Globus pallidus (tissue), 1 donor: Measurements from ENCODE around the gene CARD9.
"Not testable (repeated sequence)": the region's sequence is repeated elsewhere in the genome, so short reads cannot be mapped to it uniquely, and the experiment has no call there.

Experiments
- DNase-seq: peaks from one replicate; pipeline ENCODE4 v3.0.0-alpha.2; 2015; ENCODE audit warnings: low spot score

The CARD9 gene

GRCh38 chr9:136373300-136374182 lies at the start of gene CARD9:
Gene CARD9 (minus strand): TSS chr9:136373669. CDS start chr9:136372078, 1,591 bp downstream.
- peak; percentile 49 for DNase-seq

- no peak for DNase-seq
Measured at GRCh38 chr9:136422876-136423275, 49.4 kb upstream of the CARD9 start.

- no peak for DNase-seq
Measured at GRCh38 chr9:136421791-136422190, 48.3 kb upstream of the CARD9 start.

GRCh38 chr9:136419092-136419420 lies 45.6 kb upstream of the CARD9 start:
- no peak for DNase-seq

- no peak for DNase-seq
Measured at GRCh38 chr9:136418182-136419091, 45.0 kb upstream of the CARD9 start.

GRCh38 chr9:136416914-136417313 lies 43.4 kb upstream of the CARD9 start:
- DNase-seq, result no peak

GRCh38 chr9:136416427-136416826 lies 43.0 kb upstream of the CARD9 start:
- DNase-seq, result no peak

GRCh38 chr9:136412962-136413361 lies 39.5 kb upstream of the CARD9 start:
- DNase-seq, result no peak

GRCh38 chr9:136411378-136411777 lies 37.9 kb upstream of the CARD9 start:
- DNase-seq, result no peak

GRCh38 chr9:136410500-136411287 lies 37.2 kb upstream of the CARD9 start, which contains the start of the genes ENTR1 and PMPCA:
Gene ENTR1 (minus strand): TSS chr9:136410614. CDS start chr9:136410397, 217 bp downstream.
Gene PMPCA (plus strand): TSS chr9:136410658. CDS start chr9:136410669, 11 bp downstream.
- DNase-seq, result peak; percentile 86

- DNase-seq, result peak; percentile 11
Measured at GRCh38 chr9:136409557-136410455, 36.3 kb upstream of the CARD9 start.

GRCh38 chr9:136407911-136408310 lies 34.4 kb upstream of the CARD9 start:
- DNase-seq, result no peak

- DNase-seq, result not testable (repeated sequence)
Measured at GRCh38 chr9:136407061-136407460, 33.6 kb upstream of the CARD9 start.

GRCh38 chr9:136405904-136406303 lies 32.4 kb upstream of the CARD9 start:
- not testable (repeated sequence) for DNase-seq

- no peak for DNase-seq
Measured at GRCh38 chr9:136405481-136405880, 32.0 kb upstream of the CARD9 start.

- DNase-seq, result no peak
Measured at GRCh38 chr9:136404801-136405136, 31.3 kb upstream of the CARD9 start.

GRCh38 chr9:136403915-136404800 lies 30.7 kb upstream of the CARD9 start:
- DNase-seq, result no peak

- no peak for DNase-seq
Measured at GRCh38 chr9:136403538-136403914, 30.1 kb upstream of the CARD9 start.

GRCh38 chr9:136402067-136402466 lies 28.6 kb upstream of the CARD9 start:
- DNase-seq, result no peak
